Fibroblast of villous mesenchyme (primary cell): ENCODE results near the gene CELF2. TPM values are rescaled to one million over a fixed set of nuclear protein-coding genes. Genes with fewer than 3 reads are reported as not detected.

Experiments used
- DNase-seq: peaks from one replicate; pipeline ENCODE4 v3.0.0-alpha.2; 2010; ENCODE audit warnings: low read depth
- H3K4me3 ChIP-seq: 2 replicates; pipeline ENCODE4 v1.5.1; 2011; ENCODE audit warnings: low read depth, mild to moderate bottlenecking, low read length
- CTCF ChIP-seq: IDR thresholded peaks from 2 replicates; pipeline ENCODE4 v1.5.1; 2012; ENCODE audit warnings: low read depth, mild to moderate bottlenecking, low read length; ENCODE audit not compliant: insufficient read depth
- total RNA-seq: library from RNA; depleted of rRNA; stranded (reverse); fragments of >200 nt; gene quantifications from 2 replicates; pipeline ENCODE4 v1.2.3, GENCODE V29; 2012

The CELF2 gene
- total RNA-seq, 1 donor: 2.2 TPM

GRCh38 chr10:11242443-11243387 is 225.0 kb downstream of the CELF2 start:
- peak; percentile 4 for DNase-seq
- TF ChIP-seq CTCF: no peak

GRCh38 chr10:11243425-11244222 is 226.0 kb downstream of the CELF2 start:
- no peak for DNase-seq
- H3K4me3 ChIP-seq: no peak overlapping the region
- TF ChIP-seq CTCF: no peak

More at GRCh38 chr10:11242443-11243387, 225.0 kb downstream of the CELF2 start:
- H3K4me3 ChIP-seq: no peak overlapping the region

- no peak overlapping the region for H3K4me3 ChIP-seq
- DNase-seq: no peak
- TF ChIP-seq CTCF: no peak
Measured at GRCh38 chr10:11245095-11245479, 227.4 kb downstream of the CELF2 start.

- no peak for TF ChIP-seq CTCF
- H3K4me3 ChIP-seq: no peak overlapping the region
- DNase-seq: no peak
Measured at GRCh38 chr10:11245510-11245909, 227.8 kb downstream of the CELF2 start.

- H3K4me3 ChIP-seq: no peak overlapping the region
- DNase-seq: no peak
- TF ChIP-seq CTCF: no peak
Measured at GRCh38 chr10:11245981-11246590, 228.4 kb downstream of the CELF2 start.

- no peak for DNase-seq
- TF ChIP-seq CTCF: no peak
- H3K4me3 ChIP-seq: no peak overlapping the region
Measured at GRCh38 chr10:11246752-11247467, 229.2 kb downstream of the CELF2 start.
